Activated CD4-positive, alpha-beta T cell treated with anti-CD3 and anti-CD28 coated beads, Interleukin-2, amount 10 ng/mL, durations not matched to agents 7 days and 5 days (primary cell): ENCODE measurements around the gene UBE2L3. TPM values are rescaled to one million over a fixed set of nuclear protein-coding genes. Genes with fewer than 3 reads are reported as not detected.
"Not testable (repeated sequence)": the region's sequence is repeated elsewhere in the genome, so short reads cannot be mapped to it uniquely, and the experiment has no call there.

Source experiments
- CTCF ChIA-PET: fragments of 350-600 bp; sonication (Branson Sonifier 250); formaldehyde crosslinking; loops from one replicate; lab custom pipeline; 2021; ENCODE audit warnings: antibody characterized with exemption; lab: Charles Lee
- POLR2A ChIA-PET: fragments of 350-600 bp; sonication (Branson Sonifier 250); formaldehyde crosslinking; loops from one replicate; lab custom pipeline; 2021; ENCODE audit warnings: antibody characterized with exemption; lab: Charles Lee
- DNase-seq: peaks from one replicate; pipeline ENCODE4 v3.0.0-alpha.2; 2020
- H3K27ac Mint-ChIP-seq: one replicate; pipeline ENCODE4 v1.8.0; 2021; ENCODE audit warnings: mild to moderate bottlenecking, moderate library complexity, mixed read lengths
- H3K27me3 Mint-ChIP-seq: one replicate; pipeline ENCODE4 v1.8.0; 2021; ENCODE audit warnings: mixed read lengths
- H3K36me3 Mint-ChIP-seq: one replicate; pipeline ENCODE4 v1.8.0; 2021; ENCODE audit warnings: low read depth, mixed read lengths
- H3K4me1 Mint-ChIP-seq: one replicate; pipeline ENCODE4 v1.8.0; 2021; ENCODE audit warnings: mixed read lengths
- H3K4me3 Mint-ChIP-seq: one replicate; pipeline ENCODE4 v1.8.0; 2021; ENCODE audit warnings: mild to moderate bottlenecking, moderate library complexity, mixed read lengths
- H3K9me3 Mint-ChIP-seq: one replicate; pipeline ENCODE4 v1.8.0; 2021; ENCODE audit warnings: mixed read lengths
- total RNA-seq, 2 experiments: library from RNA; stranded (reverse); gene quantifications; one replicate each; pipeline ENCODE4 v1.2.3, GENCODE V29; 2021

UBE2L3 gene
- total RNA-seq, 2 experiments from 2014 or later = 64.6 to 79.1 TPM

DNA sequence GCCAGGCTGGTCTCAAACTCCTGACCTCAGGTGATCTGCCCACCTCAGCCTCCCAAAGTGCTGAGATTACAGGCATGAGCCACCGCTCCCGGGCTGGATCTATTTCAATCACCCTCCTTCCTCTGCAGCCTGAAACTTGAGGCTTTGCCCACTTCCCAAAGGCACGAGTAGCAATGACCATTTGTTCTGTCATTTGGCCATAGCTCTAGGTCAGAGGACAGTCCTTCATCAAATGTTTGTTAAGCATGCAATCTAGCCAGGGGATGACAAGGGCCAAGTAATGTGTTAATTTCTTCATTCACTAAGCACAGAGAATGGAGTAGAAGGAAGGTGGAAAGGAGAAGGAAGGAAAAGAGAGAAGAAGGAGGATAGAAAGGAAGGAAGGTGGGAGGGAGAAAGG is 6.9 kb upstream of the UBE2L3 start:
- POLR2A ChIA-PET, H3K9me3 Mint-ChIP-seq: not testable (repeated sequence)

DNA sequence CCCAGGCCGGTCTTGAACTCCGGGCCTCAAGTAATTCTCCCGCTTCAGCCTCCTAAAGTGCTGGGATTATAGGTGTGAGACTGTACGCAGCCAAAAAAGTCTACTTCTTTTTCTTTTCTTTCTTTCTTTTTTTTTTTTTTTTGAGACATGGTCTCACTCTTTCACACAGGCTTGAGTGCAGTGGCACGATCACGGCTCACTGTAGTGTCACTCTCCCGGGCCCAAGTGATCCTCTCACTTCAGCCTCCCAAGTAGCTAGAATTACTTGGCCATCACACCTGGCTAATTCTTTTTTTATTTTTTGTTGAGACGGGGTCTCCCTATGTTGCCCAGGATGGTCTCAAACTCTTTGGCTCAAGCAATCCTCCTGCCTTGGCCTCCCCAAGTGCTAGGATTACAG is 3.6 kb upstream of the UBE2L3 start:
- no peak for DNase-seq
- no peaks in the 10 kb centered on the region for H3K9me3 Mint-ChIP-seq
- H3K27ac Mint-ChIP-seq = no peak overlapping the region
- peaks cover 2% of the 10 kb centered on the region for H3K27me3 Mint-ChIP-seq
- no peak overlapping the region for H3K4me3 Mint-ChIP-seq
- no peaks in the 10 kb centered on the region for H3K36me3 Mint-ChIP-seq
- H3K4me1 Mint-ChIP-seq = peaks cover 10% of the 10 kb centered on the region
- CTCF ChIA-PET = interaction anchor here (1.2 to 2.3 kb wide), 2 partner anchors 10 to 79 kb away, joined by 4 to 7 read pairs; partner anchors contain the start of gene SDF2L1
- POLR2A ChIA-PET = no interaction called here

More for the DNA sequence above, 6.9 kb upstream of the UBE2L3 start:
- DNase-seq, H3K27me3 Mint-ChIP-seq, H3K36me3 Mint-ChIP-seq, CTCF ChIA-PET, H3K27ac Mint-ChIP-seq, H3K4me1 Mint-ChIP-seq, H3K4me3 Mint-ChIP-seq: not testable (repeated sequence)

DNA sequence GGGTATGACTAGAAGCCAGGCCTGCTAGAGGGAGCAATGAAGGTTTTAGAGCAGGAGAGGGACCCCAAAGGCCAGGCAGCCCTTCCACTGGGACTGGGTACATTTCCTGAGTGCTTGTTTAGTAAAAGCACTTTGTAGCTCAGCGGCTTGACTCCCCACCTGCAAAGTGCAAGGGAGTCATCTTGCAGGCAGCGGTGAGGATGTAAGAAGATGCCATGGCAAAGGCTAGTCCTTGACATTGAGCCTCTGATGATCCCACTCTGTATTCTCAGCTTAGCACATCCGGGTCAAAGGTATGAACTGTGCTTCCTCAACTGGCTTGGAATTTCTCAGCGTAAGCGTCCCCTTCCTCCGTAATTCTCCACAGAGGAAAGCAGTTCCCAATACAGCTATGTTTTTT is 3.1 kb upstream of the UBE2L3 start:
- ChIA-PET POLR2A (no interaction called here), CTCF (interaction anchor here (1.2 to 2.3 kb wide), 2 partner anchors 9 to 78 kb away, joined by 4 to 7 read pairs; partner anchors contain the start of gene SDF2L1)
- DNase-seq = no peak
- Mint-ChIP-seq H3K4me1 (peaks cover 12% of the 10 kb centered on the region), H3K4me3 (no peak overlapping the region), H3K36me3 (peaks cover 2% of the 10 kb centered on the region), H3K9me3 (no peaks in the 10 kb centered on the region), H3K27me3 (peaks cover 2% of the 10 kb centered on the region), H3K27ac (no peak overlapping the region)

DNA sequence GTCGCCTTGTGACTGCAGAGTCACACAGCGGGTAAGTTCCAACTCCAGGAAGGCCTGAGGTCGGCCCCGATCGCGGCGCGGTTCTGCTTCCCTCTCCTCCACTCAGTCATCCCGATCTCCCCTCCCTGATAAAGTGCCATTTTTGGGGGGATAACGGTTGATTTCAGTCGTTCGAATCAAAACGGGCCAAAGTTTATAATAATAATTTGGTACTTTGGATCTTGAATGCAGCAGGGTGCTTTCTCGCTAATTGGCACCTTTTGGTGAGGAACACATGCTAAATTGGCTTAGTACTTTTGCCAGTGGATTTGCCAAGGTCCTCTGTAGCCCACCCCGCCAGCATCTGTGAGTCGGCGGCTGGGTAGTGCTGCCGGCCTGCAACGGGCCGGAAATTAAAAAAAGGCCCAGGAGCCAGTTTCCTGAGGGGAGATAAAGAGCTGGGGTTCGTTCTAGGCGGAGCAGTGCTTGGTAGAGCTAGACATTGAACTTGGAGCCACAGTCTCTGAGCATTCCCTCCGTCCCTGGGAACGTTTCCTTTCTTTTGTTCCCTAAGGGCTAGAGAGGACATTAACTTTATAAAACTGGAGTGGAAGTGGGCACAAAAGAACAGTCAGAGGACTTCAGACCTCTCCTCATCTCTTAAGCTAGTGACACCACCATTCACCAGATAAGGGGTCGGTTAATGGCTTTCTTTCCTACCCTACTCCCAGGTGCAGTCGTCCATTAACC is 997 bp downstream of the UBE2L3 start:
- H3K4me1 Mint-ChIP-seq = peaks cover 50% of the 10 kb centered on the region
- ChIA-PET POLR2A (no interaction called here), CTCF (interaction anchor here (0.8 to 1.5 kb wide), 3 partner anchors 60 to 120 kb away, joined by 3 to 6 read pairs (median 3); partner anchors contain the start of gene YDJC)
- peaks cover 14% of the 10 kb centered on the region for H3K36me3 Mint-ChIP-seq
- DNase-seq = peak; percentile 30
- H3K9me3 Mint-ChIP-seq = no peaks in the 10 kb centered on the region
- peak overlapping the region; percentile 95 for H3K4me3 Mint-ChIP-seq
- peak overlapping the region; percentile 91 for H3K27ac Mint-ChIP-seq
- H3K27me3 Mint-ChIP-seq = no peaks in the 10 kb centered on the region

DNA sequence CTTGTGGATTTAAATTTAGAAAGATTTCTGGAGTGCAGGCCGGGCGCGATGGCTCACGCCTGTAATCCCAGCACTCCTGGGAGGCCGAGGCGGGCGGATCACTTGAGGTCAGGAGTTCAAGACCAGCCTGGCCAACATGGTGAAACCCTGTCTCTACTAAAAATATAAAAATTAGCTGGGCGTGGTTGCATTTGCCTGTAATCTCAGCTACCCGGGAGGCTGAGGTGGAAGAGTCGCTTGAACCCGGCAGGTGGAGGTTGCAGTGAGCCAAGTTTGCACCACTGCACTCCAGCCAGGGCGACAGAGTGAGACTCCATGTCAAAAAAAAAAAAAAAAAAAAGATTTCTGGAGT is 1.5 kb downstream of the UBE2L3 start:
- DNase-seq, H3K9me3 Mint-ChIP-seq, POLR2A ChIA-PET, H3K27me3 Mint-ChIP-seq: not testable (repeated sequence)
- Mint-ChIP-seq H3K27ac (peak overlapping the region; percentile 91), H3K4me1 (peaks cover 51% of the 10 kb centered on the region), H3K4me3 (peak overlapping the region; percentile 95), H3K36me3 (peaks cover 14% of the 10 kb centered on the region)
- CTCF ChIA-PET = interaction anchor here (1.5 kb wide), 2 partner anchors 61 to 121 kb away, joined by 3 to 6 read pairs; partner anchors contain the start of gene YDJC

DNA sequence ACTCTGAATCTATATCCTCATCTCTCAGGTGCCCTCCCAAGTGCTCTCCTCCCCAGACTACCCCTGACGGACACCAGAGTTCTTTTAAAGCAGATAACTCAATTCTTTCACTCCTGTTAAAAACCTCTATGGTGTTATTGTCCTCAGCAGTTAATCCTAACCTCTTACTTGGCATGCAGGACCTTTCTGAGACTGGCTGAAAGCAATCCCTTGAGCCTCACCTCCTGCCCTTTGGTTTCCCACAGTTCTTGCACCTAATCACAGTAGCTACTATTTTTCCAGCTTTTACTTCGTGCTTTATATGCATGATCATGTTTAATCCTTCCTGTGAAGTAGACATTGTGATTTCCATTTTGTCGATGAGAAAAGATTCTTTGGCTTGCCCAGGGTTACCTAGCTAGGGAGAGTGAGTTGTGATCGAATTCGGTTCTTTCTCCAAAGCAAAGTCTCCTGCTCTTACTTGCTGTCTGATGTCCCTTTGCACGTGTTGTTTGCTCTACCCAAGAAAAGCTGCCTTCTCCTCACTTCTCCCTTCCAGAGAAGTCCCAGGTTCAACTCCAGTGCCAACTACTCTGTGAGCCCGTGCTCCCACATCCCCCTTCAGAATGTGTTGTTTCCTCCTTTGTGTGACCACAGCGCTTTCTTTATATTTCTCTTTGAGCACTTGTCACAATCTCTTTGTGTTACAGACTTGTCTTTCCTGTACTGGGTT is 2.1 kb downstream of the UBE2L3 start:
- H3K9me3 Mint-ChIP-seq = no peaks in the 10 kb centered on the region
- CTCF ChIA-PET = interaction anchor here (1.5 kb wide), 1 partner anchor 60 kb away, joined by 6 read pairs; the partner anchor contains the start of gene YDJC
- POLR2A ChIA-PET = no interaction called here
- H3K27ac Mint-ChIP-seq = peak overlapping the region; percentile 91
- peaks cover 54% of the 10 kb centered on the region for H3K4me1 Mint-ChIP-seq
- H3K27me3 Mint-ChIP-seq = no peaks in the 10 kb centered on the region
- peaks cover 14% of the 10 kb centered on the region for H3K36me3 Mint-ChIP-seq
- peak overlapping the region; percentile 95 for H3K4me3 Mint-ChIP-seq
- no peak for DNase-seq

DNA sequence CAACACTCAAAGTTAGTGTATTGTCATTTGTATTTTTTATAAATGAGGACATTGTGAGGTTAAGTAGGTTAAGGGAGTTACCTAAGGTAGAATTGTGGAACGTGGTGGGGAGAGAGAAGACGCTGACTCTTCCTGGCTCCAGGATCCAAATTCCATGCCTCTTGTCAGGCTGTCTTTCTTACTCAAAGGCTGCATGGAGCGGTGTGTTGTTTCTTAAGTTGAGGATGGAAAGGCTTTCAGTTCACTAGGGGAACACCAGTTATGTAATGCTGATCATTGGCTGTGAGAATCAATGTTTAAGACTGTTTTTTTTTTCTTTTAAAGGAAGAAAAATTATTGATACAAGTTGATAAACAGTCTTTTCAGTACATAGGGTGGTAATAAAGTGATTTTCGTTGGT is 2.9 kb downstream of the UBE2L3 start:
- H3K36me3 Mint-ChIP-seq = peaks cover 14% of the 10 kb centered on the region
- POLR2A ChIA-PET = no interaction called here
- H3K9me3 Mint-ChIP-seq = no peaks in the 10 kb centered on the region
- DNase-seq = no peak
- H3K27ac Mint-ChIP-seq = peak overlapping the region; percentile 61
- CTCF ChIA-PET = no interaction called here
- H3K27me3 Mint-ChIP-seq = no peaks in the 10 kb centered on the region
- H3K4me3 Mint-ChIP-seq = peak overlapping the region; percentile 95
- peaks cover 54% of the 10 kb centered on the region for H3K4me1 Mint-ChIP-seq

DNA sequence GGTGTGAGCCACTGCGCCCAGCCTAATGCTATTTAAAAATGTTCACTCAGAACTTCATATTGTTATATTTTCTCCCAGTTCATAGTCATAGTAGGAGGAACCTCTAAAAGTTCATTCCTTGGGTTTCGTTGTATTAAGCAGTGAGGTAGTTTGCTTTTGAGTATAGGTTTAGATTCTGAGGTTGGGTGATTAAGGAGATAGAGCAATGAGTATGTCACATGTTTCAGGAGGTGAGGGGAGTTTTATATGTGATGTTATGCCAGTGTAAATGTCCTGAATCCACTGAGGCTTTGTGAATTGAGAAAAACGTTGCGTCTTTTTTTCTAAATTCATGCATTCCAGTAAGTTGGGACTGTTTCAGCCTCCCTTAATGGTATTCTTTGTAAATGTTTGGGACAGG is 4.2 kb downstream of the UBE2L3 start:
- no peaks in the 10 kb centered on the region for H3K9me3 Mint-ChIP-seq
- DNase-seq = no peak
- H3K36me3 Mint-ChIP-seq = peaks cover 14% of the 10 kb centered on the region
- POLR2A ChIA-PET = no interaction called here
- CTCF ChIA-PET = interaction anchor here (0.8 to 1.2 kb wide), 2 partner anchors 31 to 58 kb away, joined by 3 read pairs; no protein-coding TSS in a partner anchor
- H3K4me3 Mint-ChIP-seq = peak overlapping the region; percentile 95
- no peaks in the 10 kb centered on the region for H3K27me3 Mint-ChIP-seq
- peak overlapping the region; percentile 69 for H3K27ac Mint-ChIP-seq
- peaks cover 52% of the 10 kb centered on the region for H3K4me1 Mint-ChIP-seq

DNA sequence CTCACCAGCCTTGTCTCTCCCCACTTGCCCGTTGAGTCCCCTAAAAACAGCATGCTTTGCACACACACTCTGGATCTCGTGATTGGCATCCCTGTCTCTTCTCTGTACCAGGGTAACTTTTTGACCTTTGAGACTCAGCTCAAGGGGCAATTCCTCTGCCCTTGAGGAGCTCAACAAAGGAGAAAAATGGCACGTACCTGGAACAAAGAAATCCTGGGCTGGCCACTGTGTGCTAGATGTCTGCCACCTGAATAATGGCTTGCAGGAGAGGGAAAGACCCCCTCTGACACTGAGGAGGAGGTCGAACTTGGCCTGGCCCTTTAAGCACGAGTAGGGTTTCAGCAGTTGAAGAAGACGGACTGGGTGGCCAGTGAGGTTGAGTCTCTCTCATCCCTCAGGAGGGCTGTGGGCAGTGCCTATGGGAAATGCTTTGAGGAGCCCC is 5.8 kb downstream of the UBE2L3 start:
- CTCF ChIA-PET = interaction anchor here (1.6 to 1.8 kb wide), 2 partner anchors 10 to 56 kb away, joined by 6 to 7 read pairs; no protein-coding TSS in a partner anchor
- Mint-ChIP-seq H3K27me3 (no peaks in the 10 kb centered on the region), H3K4me3 (no peak overlapping the region), H3K4me1 (peaks cover 54% of the 10 kb centered on the region), H3K36me3 (peaks cover 17% of the 10 kb centered on the region), H3K9me3 (no peaks in the 10 kb centered on the region), H3K27ac (peak overlapping the region; percentile 58)
- DNase-seq = no peak
- POLR2A ChIA-PET = no interaction called here

DNA sequence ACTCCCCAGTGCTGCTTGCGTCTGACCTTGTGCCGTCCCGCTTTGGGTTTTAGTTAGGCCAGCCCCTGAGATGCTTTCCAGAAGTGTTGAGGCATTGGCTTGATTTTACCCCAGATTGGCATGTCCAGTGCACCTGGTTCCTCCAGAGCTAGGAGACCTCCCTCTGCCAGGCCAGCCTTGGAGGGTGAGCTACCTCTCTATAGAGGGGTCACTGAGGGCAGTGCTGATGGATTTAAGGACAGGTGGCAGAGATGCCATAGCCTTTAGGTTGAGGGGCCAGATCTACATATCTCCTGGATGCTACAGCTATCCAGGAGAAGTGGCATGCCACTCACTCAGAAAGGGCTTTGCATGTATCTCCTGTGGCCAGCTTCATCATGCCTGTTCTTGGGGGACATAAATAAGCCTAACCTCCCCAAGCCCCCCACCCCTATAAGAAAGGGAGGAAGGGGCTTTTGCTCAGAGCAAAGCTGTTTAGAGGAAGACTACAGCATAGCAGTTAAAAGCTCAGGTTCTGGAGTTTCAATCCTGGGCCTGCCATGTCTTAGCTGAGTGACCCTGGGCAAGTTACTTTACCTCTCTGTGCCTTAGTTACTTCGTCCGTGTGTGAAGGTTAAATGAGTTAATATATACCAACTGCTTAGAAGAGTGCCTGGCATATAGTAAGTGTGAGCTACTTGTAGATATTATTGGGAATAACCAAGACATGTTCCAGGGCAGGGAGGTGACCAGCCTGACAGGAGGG is 6.4 kb downstream of the UBE2L3 start:
- peaks cover 17% of the 10 kb centered on the region for H3K36me3 Mint-ChIP-seq
- no peaks in the 10 kb centered on the region for H3K27me3 Mint-ChIP-seq
- no peak overlapping the region for H3K4me3 Mint-ChIP-seq
- ChIA-PET CTCF (interaction anchor here (0.9 to 1.8 kb wide), 3 partner anchors 10 to 55 kb away, joined by 3 to 7 read pairs (median 6); no protein-coding TSS in a partner anchor), POLR2A (interaction anchor here (0.5 kb wide), 1 partner anchor 69 kb away, joined by 3 read pairs; no protein-coding TSS in a partner anchor)
- H3K9me3 Mint-ChIP-seq = no peaks in the 10 kb centered on the region
- peaks cover 52% of the 10 kb centered on the region for H3K4me1 Mint-ChIP-seq
- DNase-seq = no peak
- no peak overlapping the region for H3K27ac Mint-ChIP-seq

DNA sequence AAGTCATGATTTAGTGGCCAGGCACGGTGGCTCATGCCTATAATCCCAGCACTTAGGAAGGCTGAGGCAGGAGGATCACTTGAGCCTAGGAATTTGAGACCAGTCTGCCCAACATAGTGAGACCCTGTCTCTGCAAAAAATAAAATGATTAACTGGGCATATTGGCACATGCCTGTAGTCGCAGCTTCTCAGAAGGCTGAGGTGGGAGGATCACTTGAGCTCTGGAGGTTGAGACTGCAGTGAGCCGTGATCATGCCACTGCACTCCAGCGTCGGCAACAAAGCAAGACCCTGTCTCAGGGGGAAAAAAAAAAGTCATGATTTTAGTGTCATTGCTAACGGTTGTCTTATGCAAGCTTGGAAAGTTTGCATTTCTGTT is 11.9 kb downstream of the UBE2L3 start:
- Mint-ChIP-seq H3K27ac (no peak overlapping the region), H3K9me3 (no peaks in the 10 kb centered on the region), H3K4me1 (peaks cover 21% of the 10 kb centered on the region), H3K4me3 (no peak overlapping the region), H3K36me3 (peaks cover 6% of the 10 kb centered on the region), H3K27me3 (no peaks in the 10 kb centered on the region)
- no peak for DNase-seq
- ChIA-PET CTCF (interaction anchor here (1.7 kb wide), 1 partner anchor 50 kb away, joined by 6 read pairs; the partner anchor contains the start of gene YDJC), POLR2A (interaction anchor here (0.7 kb wide), 1 partner anchor 9 kb away, joined by 3 read pairs; no protein-coding TSS in a partner anchor)

DNA sequence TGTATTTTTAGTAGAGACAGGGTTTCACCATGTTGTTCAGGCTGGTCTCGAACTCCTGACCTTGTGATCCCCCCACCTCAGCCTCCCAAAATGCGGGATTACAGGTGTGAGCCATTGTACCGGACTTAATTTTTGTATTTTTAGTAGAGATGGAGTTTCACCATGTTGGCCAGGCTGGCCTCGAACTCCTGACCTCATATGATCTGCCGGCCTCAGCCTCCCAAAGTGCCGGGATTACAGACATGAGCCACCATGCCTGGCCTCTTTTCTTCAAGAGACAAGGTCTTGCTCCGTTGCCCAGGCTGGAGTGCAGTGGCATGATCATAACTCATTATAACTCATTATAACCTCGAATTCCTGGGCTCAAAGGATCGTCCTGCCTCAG is 13.1 kb downstream of the UBE2L3 start:
- POLR2A ChIA-PET, DNase-seq, H3K27ac Mint-ChIP-seq, H3K4me3 Mint-ChIP-seq, H3K27me3 Mint-ChIP-seq, CTCF ChIA-PET, H3K36me3 Mint-ChIP-seq, H3K9me3 Mint-ChIP-seq: not testable (repeated sequence)
- peaks cover 25% of the 10 kb centered on the region for H3K4me1 Mint-ChIP-seq
